ENCODE data around the gene TLR7.

GRCh38 chrX:12919620-12920019 lies 52.7 kb downstream of the TLR7 start:
- TF ChIP-seq FOXM1 (IDR thresholded peaks at IDR 0.05; ENCODE audit: borderline replicate concordance, low read depth): no peak
- no peak for TF ChIP-seq MAX (IDR thresholded peaks at IDR 0.05)
- TF ChIP-seq TAF1 (IDR thresholded peaks at IDR 0.05; ENCODE audit: low read depth): no peak
- TF ChIP-seq EP300 (IDR thresholded peaks at IDR 0.05; ENCODE audit: borderline replicate concordance): no peak
- no peak for TF ChIP-seq NFIC (IDR thresholded peaks at IDR 0.05)
- no peak for TF ChIP-seq TEAD4 (IDR thresholded peaks at IDR 0.05)
- no peak for TF ChIP-seq RAD21 (IDR thresholded peaks at IDR 0.05; ENCODE audit: low read depth)
- TF ChIP-seq ZBTB7A (IDR thresholded peaks at IDR 0.05; ENCODE audit: low read depth): no peak

Measured in Ishikawa (cell line).